IPS DF 19.7 (cell line): ENCODE results near the gene SMAD7.
"Not testable (repeated sequence)": the region's sequence is repeated elsewhere in the genome, so short reads cannot be mapped to it uniquely, and the experiment has no call there.

ENCODE experiments used
- DNase-seq: peaks from one replicate; pipeline ENCODE4 v3.0.0-alpha.2; 2013; ENCODE audit warnings: low read depth, low spot score

SMAD7 gene

DNA sequence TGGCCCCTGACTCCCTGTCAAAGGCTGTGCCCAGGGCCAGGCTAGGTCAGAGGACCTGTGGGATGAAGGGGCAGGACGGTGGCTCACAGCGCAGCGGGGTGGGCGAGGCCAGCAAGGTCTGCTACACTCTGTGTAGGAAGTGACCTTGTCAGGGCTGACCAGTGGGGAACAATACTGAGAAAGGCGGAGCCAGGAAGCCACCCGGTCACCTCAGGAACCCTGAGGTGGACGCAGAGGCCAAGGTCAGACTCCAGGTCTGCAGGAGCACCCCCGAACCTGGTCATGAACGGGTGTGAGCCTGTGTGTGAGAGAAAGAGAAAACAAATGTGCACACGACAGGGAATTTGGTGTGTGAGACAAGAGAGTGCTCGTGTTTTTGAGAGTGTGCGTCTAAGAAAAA lies 72.3 kb downstream of the SMAD7 start:
- no peak for DNase-seq

DNA sequence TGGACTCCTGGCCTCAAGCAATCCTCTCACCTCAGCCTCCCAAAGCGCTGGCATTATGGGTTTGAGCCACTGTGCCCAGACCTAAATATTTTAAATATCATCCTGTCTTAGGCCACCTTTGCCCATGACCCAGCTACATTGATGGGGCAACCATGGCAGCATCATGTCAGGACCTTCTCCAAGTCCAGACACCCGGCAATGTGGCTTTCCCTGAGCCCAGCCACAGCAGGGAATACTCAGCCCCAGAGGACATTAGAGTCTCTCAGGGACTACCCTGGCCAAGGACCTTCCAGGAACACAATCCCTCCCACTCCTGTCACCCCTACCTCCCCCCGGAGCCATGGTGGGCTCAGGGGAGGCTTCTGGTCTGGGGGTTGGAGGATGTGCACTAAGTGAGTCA lies 72.8 kb downstream of the SMAD7 start:
- DNase-seq, result no peak

DNA sequence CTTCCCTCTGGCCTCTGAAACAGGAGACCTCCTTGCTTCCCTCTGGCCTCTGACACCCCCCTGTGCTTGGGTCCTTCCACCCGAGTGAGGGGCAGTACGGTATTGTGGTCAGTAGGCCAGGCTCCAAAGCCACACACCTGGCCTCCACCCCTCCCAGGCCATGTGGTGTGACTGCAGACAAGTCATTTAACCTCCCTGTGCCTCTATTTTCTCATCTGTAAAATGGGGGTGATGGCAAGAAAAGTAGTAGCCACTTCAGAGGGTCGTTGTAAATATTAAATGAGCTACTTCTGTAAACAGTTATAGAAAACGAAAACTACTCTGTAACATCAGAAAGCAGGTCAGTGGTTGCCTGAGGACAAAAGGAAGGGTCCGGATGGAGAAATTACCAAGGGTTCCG lies 74.2 kb downstream of the SMAD7 start:
- DNase-seq, result no peak

DNA sequence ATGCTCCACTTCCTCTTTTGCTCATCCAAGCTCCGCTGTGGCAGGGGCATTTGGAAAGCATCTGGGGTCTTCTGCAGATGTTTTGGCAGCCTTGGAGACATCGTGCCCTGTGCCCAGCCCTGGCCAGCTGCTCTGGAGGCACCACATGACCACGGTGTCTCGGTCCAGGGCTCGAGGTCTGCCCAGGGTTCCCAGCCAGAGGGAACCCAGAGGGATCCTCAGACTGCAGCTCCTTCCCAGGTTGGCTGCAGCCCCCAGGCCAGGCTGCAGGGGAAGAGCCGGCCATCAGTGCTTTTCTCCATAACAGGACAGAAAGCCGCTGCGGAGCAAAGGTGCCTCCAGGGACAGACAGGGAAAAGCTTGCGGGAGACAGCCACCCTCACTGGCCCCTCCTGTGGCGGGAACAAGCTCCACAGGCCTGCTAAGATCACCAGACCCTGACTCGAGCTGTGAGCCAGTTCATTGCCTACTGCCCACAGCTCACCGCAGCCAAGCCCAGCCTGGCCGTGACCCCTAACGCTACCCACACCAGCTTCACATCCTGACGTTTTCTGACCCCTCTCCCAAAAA lies 74.7 kb downstream of the SMAD7 start:
- no peak for DNase-seq

DNA sequence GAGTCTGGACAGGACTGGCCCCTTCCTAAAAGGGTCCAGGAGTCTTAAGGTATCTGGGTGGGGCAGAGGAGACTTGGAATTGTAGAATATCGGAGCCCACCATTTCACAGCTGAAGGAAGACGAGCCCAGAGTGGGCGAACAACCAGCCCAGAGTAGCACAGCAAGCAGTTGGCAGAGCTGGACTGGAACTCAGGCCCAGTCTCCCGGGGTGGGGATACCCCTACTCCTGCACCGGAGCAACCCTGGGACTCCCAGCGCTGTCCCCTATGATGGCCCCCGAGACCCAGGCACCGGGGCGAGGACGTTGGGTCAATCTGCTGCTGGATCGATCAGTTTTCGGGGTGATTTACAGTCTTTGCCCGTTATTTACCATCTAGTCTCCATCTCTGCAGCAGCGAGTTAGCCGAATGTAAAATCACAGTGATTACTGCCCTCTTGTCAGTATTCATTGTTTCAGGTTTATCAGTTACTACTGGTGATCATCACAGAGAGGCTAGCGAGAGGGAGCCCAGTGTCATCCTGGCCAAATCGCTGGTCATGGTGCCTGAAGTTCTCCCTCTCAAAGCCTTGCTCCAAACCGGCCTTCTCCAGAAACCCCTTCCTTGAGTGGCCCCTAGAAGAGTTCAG lies 75.3 kb downstream of the SMAD7 start:
- DNase-seq, result no peak

DNA sequence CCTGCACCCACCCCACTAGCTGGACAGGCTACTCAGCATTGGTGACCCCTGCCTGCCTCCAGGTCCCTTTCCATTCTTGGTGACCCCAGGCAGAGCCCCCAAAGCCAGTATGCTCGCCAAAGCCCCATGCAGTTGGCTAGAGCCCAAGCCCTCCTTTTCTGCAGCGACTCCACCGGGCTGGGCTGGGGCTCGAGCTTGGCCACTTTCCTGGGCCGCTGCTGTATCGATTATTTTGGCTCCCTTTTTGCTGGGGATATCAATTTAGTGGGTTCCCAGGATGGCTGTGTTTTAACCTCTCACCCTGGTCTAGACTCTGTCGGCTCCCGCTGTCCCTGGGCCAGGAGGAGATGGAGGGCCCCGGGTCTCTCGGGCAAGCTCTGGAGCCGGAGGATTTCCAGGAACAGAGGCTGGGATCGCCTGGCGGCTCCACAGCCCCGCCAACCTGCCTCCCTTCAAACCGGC lies 76.0 kb downstream of the SMAD7 start:
- DNase-seq, result no peak

DNA sequence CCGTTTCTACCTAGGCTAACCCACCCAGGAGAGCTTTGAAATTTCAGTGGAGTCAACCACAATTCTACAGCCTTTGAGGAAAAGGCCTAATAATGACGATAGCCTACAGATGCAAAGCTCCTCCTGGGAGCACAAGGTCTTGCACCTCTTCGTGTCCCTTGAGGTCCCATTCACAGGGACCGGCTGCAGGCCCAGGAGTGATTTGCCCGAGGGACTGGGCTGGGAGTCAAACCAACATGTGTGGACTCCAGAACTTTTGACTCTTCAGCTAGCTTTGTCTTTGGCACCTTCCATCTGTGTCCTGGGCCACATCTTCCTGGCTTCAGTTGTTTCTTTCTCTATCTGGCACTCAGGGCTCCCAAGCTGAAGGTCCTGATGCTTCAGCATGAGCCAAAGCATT lies 76.5 kb downstream of the SMAD7 start:
- DNase-seq, result no peak

DNA sequence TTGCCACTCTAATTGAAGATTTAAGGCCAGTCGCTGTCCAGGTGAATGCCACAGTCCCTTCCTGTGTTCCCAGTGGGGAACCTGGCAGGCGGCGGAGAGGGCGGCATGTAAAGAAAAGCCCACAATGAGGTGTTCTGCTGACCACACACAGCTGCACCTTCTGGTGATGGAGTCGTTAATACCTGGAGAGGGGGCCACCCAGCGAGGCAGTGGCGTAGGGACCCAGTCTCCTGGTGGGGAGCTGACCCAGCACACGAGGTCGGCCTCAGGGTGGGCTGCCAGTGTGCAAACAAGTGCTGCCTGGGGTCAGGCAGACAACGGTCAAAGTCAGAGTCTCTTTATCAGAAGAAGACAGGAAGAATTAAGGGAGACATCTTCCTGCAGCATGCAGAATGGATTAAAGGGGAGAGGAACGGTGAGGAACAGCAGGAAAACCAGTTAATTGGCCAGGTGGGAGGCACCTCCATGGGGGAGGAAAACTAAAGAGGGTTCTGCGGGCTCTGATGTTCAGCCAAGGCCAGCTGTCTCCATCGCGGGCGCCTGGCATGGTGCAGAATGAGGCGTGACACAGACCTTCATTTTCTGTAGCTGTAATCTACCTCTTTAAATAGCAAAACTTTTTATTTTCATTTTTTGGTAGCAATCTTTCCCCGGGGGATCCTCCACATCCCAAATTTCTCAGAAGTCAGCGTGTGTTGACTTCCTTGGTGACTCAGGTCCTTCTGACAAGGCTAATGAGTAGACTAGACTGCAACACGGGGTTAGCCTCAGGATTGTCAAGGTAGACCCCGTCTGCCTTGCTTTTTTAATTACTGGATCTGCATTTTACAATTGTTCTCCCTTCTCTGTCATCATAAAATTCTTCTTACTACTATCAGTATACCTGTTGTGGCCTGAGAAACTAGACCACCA lies 78.3 kb downstream of the SMAD7 start:
- no peak for DNase-seq

DNA sequence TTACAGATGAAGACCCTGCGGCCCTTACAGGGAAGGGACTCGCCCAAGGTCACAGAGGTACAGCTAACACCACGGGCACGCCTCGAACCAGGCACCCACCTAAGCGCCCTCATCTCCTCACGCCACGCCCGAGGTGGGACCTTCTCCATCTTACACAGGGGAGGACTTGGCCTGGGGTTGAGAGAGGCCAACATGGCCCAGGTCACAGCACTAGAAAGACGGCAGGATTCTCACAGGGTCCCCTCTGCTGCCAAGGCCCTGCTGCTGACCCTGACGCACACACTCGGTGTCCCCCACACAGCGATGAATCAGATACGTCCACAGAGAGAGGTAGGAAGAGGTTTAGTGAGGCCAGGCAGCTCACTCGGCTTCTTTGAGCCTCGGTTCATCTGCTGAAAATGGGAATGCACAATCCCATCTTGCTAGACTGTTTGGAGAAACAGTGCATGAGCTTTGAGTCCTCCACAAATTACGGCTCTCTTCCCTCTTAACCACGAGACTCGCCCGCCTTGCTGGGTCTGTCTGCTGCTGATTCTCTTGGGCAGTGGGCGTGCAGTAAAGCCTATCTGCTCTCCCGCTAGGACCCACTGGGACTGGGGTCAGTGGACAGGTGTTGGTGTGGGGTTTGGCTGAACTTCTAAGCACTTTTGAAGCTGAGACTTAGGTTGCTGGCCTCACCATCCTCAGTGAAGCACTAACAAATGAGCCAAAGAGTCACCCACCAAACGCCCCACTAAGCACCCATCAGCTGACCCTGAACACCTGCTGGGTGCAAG lies 79.2 kb downstream of the SMAD7 start:
- DNase-seq, result no peak

DNA sequence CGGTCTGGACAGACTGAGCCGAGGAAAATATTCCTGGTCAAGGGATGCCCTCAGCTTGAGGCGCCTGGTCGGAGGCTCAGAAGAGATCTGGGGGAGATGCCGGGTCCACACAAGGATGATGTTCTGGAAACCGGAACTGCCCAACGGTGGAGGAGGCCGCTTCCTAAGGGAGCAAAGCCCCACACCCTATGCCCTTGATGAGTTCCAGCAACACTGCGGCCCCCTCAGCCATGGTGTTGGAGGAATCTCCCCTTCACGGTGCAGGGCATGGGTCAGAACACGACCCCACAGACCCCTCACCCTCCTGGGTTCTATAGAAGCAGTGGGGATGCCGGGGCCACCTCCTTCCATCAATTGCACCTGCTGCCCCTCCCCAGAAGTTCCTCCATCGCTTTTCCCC lies 79.8 kb downstream of the SMAD7 start:
- not testable (repeated sequence) for DNase-seq
